ENCODE data around the gene HIVEP3.

HIVEP3 gene

DNA sequence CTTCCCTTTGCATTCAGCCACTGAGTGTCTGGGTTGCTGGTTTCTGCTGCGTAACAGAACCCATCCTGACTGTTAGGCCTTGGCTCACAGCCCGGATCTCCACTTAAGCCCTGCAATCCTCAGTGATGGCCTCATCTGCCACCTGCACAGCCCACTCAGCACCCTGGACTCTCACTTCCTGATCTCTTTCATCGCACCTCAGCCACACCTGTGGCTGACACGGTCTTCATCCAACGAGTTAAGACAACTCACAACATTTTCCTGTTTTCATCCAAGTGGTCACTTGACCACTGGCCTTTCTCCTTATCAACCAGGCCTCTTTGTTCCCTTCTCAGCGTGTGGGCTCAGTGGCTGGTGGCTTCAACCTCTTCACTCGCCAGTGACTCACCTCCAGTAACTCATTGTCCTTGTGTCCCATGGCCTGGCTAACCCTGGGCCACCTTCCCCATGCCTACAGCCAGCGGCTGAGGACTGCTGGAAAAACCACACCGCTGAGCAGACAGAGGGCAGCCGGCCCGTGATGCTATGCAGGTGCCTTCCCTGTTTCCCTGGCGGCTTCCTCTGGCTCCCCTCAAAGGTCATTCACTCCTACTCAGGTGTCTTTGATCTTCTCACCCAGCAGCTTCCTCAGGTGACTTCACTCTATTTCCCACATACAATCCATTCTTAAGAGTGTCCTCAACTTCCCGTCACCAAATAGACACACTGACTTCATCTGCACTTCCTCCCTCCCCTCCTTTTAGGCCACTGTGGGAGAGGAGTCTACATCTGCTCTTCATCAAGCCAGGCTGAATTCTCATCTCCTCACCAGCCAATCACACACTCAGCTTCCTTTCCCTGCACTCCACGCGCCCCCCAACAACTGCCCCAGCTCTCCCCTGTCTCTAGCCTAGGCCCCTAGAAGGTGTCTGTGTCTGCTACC lies 414.3 kb downstream of the HIVEP3 start:
- Histone ChIP-seq H2AK5ac (ENCODE audit: low read length) (peak overlapping the region; percentile 22), H3K36me3 (ENCODE audit: control insufficient read depth, insufficient read depth, low read length) (no peaks in the 10 kb centered on the region), H3K79me1 (ENCODE audit: low read length) (no peaks in the 10 kb centered on the region), H3K9ac (ENCODE audit: low read length) (no peak overlapping the region), H2BK15ac (replicated peaks; ENCODE audit: low read depth) (no peak overlapping the region), H4K5ac (ENCODE audit: low read length) (no peak overlapping the region), H3K79me2 (ENCODE audit: control insufficient read depth, insufficient read depth, low read length) (no peaks in the 10 kb centered on the region), H3K27me3 (ENCODE audit: insufficient read depth, low read length, poor library complexity) (no peaks in the 10 kb centered on the region), H3K4me1 (ENCODE audit: control insufficient read depth, low read depth, low read length) (peaks cover 5% of the 10 kb centered on the region), H2BK120ac (ENCODE audit: low read depth, low read length) (no peak overlapping the region), H3K18ac (ENCODE audit: low read length) (no peak overlapping the region), H3K23ac (ENCODE audit: low read length) (no peak overlapping the region), H3K4ac (ENCODE audit: low read depth, low read length) (no peak overlapping the region), H3K4me3 (ENCODE audit: low read length) (no peak overlapping the region), H2BK5ac (ENCODE audit: low read length) (no peak overlapping the region), H3K4me2 (ENCODE audit: low read length) (no peak overlapping the region), H3K27ac (ENCODE audit: low read depth, low read length) (no peak overlapping the region), H3K56ac (ENCODE audit: low read length) (no peak overlapping the region), H4K8ac (ENCODE audit: low read depth, low read length) (no peak overlapping the region)
- DNase-seq = no peak
- 100% methylated on average over 1 of the region's 15 CpGs for WGBS (ENCODE audit: extremely low coverage, insufficient coverage, low lambda C conversion rate)

DNA sequence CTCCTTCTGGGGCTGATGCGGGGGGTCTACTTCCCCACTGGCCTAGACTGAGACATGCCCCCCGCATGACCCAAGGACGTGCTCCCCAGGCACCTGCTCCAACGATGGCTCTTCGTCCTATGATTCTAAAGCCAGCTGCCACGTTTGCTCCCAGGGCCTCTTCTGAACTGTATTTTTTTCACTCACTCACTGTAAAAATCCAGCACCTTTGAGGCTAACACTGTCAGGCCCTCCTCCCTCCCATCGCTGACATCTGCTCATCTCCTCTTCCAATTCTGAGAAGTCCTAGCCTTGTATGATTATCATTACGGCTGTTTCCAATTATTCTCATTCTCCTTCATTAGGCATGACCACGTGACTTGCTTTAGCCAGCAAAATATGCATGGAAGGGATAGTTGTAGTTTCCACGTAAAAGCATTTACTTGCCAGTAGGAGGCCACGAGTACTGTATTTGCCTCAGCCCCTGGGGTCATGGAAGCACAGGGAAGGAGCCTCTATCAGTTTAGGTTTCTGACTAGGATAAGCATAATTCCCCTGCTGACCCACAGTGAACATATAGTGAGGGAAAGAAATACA lies 415.1 kb downstream of the HIVEP3 start:
- Histone ChIP-seq H3K23ac (ENCODE audit: low read length) (no peak overlapping the region), H2BK5ac (ENCODE audit: low read length) (no peak overlapping the region), H3K4ac (ENCODE audit: low read depth, low read length) (no peak overlapping the region), H3K4me1 (ENCODE audit: control insufficient read depth, low read depth, low read length) (peaks cover 5% of the 10 kb centered on the region), H3K79me1 (ENCODE audit: low read length) (no peaks in the 10 kb centered on the region), H3K27ac (ENCODE audit: low read depth, low read length) (no peak overlapping the region), H2BK120ac (ENCODE audit: low read depth, low read length) (no peak overlapping the region), H3K9ac (ENCODE audit: low read length) (no peak overlapping the region), H3K56ac (ENCODE audit: low read length) (no peak overlapping the region), H3K4me2 (ENCODE audit: low read length) (no peak overlapping the region), H4K5ac (ENCODE audit: low read length) (no peak overlapping the region), H2BK15ac (replicated peaks; ENCODE audit: low read depth) (no peak overlapping the region), H3K18ac (ENCODE audit: low read length) (no peak overlapping the region), H4K8ac (ENCODE audit: low read depth, low read length) (no peak overlapping the region), H3K4me3 (ENCODE audit: low read length) (no peak overlapping the region), H3K27me3 (ENCODE audit: insufficient read depth, low read length, poor library complexity) (no peaks in the 10 kb centered on the region), H2AK5ac (ENCODE audit: low read length) (no peak overlapping the region), H3K79me2 (ENCODE audit: control insufficient read depth, insufficient read depth, low read length) (no peaks in the 10 kb centered on the region), H3K36me3 (ENCODE audit: control insufficient read depth, insufficient read depth, low read length) (no peaks in the 10 kb centered on the region)
- WGBS (ENCODE audit: extremely low coverage, insufficient coverage, low lambda C conversion rate) = no CpG with 5 or more reads among the region's 11 CpGs
- peak; percentile 65 for DNase-seq

DNA sequence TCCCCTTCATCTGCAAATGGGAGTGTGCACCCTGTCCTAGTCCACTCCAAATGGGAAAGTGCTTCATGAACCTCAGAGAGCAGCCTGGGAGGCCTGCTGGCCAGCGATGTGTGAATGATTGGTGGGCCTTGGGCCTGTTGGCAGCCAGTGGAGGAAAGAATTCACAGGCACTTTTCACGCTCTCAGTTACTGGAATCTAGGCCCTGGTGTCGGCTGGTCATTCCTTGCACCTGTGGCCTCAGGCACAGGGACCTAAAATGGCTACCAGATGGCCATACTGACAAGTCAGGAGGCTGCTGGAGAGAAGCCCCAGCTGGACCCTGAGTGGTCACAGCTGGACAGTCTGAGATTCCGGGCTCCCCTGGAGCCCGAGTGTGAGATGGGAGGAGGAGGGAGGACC lies 415.8 kb downstream of the HIVEP3 start:
- Histone ChIP-seq H3K79me2 (ENCODE audit: control insufficient read depth, insufficient read depth, low read length) (no peaks in the 10 kb centered on the region), H2BK5ac (ENCODE audit: low read length) (no peak overlapping the region), H4K8ac (ENCODE audit: low read depth, low read length) (no peak overlapping the region), H3K56ac (ENCODE audit: low read length) (no peak overlapping the region), H3K36me3 (ENCODE audit: control insufficient read depth, insufficient read depth, low read length) (no peaks in the 10 kb centered on the region), H3K27ac (ENCODE audit: low read depth, low read length) (no peak overlapping the region), H3K4me2 (ENCODE audit: low read length) (no peak overlapping the region), H4K5ac (ENCODE audit: low read length) (no peak overlapping the region), H2BK15ac (replicated peaks; ENCODE audit: low read depth) (no peak overlapping the region), H3K18ac (ENCODE audit: low read length) (peak overlapping the region; percentile 23), H2AK5ac (ENCODE audit: low read length) (no peak overlapping the region), H3K27me3 (ENCODE audit: insufficient read depth, low read length, poor library complexity) (no peaks in the 10 kb centered on the region), H3K9ac (ENCODE audit: low read length) (no peak overlapping the region), H2BK120ac (ENCODE audit: low read depth, low read length) (no peak overlapping the region), H3K4me1 (ENCODE audit: control insufficient read depth, low read depth, low read length) (peaks cover 8% of the 10 kb centered on the region), H3K79me1 (ENCODE audit: low read length) (no peaks in the 10 kb centered on the region), H3K4me3 (ENCODE audit: low read length) (no peak overlapping the region), H3K23ac (ENCODE audit: low read length) (no peak overlapping the region), H3K4ac (ENCODE audit: low read depth, low read length) (no peak overlapping the region)
- WGBS (ENCODE audit: extremely low coverage, insufficient coverage, low lambda C conversion rate) = no CpG with 5 or more reads among the region's 5 CpGs
- no peak for DNase-seq

DNA sequence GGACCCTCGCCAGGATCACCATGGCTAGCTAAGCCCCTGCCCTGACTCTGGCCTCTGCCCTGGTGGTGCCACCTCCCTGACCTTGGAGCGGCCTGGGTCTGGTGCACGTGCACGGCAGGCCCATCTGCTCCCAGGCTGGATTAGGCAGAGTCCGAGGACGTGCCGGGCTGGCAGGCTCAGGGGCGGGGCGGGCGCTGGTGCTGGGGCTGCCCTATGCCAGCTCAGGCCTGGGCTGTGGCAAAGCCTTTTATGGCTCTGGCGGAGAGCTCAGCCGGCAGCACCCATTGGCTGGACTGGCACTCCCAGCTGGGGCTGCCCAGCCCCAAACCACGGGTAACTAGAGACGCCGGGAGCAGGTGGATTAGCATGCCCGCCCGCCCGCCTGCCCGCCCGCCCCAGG lies 417.1 kb downstream of the HIVEP3 start:
- H3K18ac ChIP-seq (ENCODE audit: low read length) = peak overlapping the region; percentile 7
- H3K9ac ChIP-seq (ENCODE audit: low read length) = no peak overlapping the region
- H3K4me2 ChIP-seq (ENCODE audit: low read length) = no peak overlapping the region
- peak overlapping the region; percentile 66 for H3K4ac ChIP-seq (ENCODE audit: low read depth, low read length)
- H3K4me3 ChIP-seq (ENCODE audit: low read length) = no peak overlapping the region
- H3K79me2 ChIP-seq (ENCODE audit: control insufficient read depth, insufficient read depth, low read length) = no peaks in the 10 kb centered on the region
- peak overlapping the region; percentile 11 for H3K56ac ChIP-seq (ENCODE audit: low read length)
- H2BK15ac ChIP-seq (replicated peaks; ENCODE audit: low read depth) = no peak overlapping the region
- H2AK5ac ChIP-seq (ENCODE audit: low read length) = no peak overlapping the region
- no peaks in the 10 kb centered on the region for H3K36me3 ChIP-seq (ENCODE audit: control insufficient read depth, insufficient read depth, low read length)
- H4K8ac ChIP-seq (ENCODE audit: low read depth, low read length) = no peak overlapping the region
- no CpG with 5 or more reads among the region's 20 CpGs for WGBS (ENCODE audit: extremely low coverage, insufficient coverage, low lambda C conversion rate)
- no peak for DNase-seq
- peaks cover 8% of the 10 kb centered on the region for H3K4me1 ChIP-seq (ENCODE audit: control insufficient read depth, low read depth, low read length)
- H3K79me1 ChIP-seq (ENCODE audit: low read length) = no peaks in the 10 kb centered on the region
- H2BK5ac ChIP-seq (ENCODE audit: low read length) = no peak overlapping the region
- no peaks in the 10 kb centered on the region for H3K27me3 ChIP-seq (ENCODE audit: insufficient read depth, low read length, poor library complexity)
- no peak overlapping the region for H3K23ac ChIP-seq (ENCODE audit: low read length)
- H4K5ac ChIP-seq (ENCODE audit: low read length) = no peak overlapping the region
- no peak overlapping the region for H2BK120ac ChIP-seq (ENCODE audit: low read depth, low read length)
- H3K27ac ChIP-seq (ENCODE audit: low read depth, low read length) = no peak overlapping the region

- H3K36me3 ChIP-seq (ENCODE audit: control insufficient read depth, insufficient read depth, low read length) = no peaks in the 10 kb centered on the region
- no peak overlapping the region for H2BK15ac ChIP-seq (replicated peaks; ENCODE audit: low read depth)
- no peak overlapping the region for H4K5ac ChIP-seq (ENCODE audit: low read length)
- peak overlapping the region; percentile 62 for H3K18ac ChIP-seq (ENCODE audit: low read length)
- H2BK5ac ChIP-seq (ENCODE audit: low read length) = peak overlapping the region; percentile 29
- H3K27me3 ChIP-seq (ENCODE audit: insufficient read depth, low read length, poor library complexity) = no peaks in the 10 kb centered on the region
- H3K4ac ChIP-seq (ENCODE audit: low read depth, low read length) = peak overlapping the region; percentile 76
- peak overlapping the region; percentile 23 for H2BK120ac ChIP-seq (ENCODE audit: low read depth, low read length)
- H3K9ac ChIP-seq (ENCODE audit: low read length) = no peak overlapping the region
- peak overlapping the region; percentile 41 for H3K27ac ChIP-seq (ENCODE audit: low read depth, low read length)
- peaks cover 8% of the 10 kb centered on the region for H3K4me1 ChIP-seq (ENCODE audit: control insufficient read depth, low read depth, low read length)
- no CpG with 5 or more reads among the region's 7 CpGs for WGBS (ENCODE audit: extremely low coverage, insufficient coverage, low lambda C conversion rate)
- no peak overlapping the region for H2AK5ac ChIP-seq (ENCODE audit: low read length)
- no peak overlapping the region for H4K8ac ChIP-seq (ENCODE audit: low read depth, low read length)
- no peak overlapping the region for H3K4me3 ChIP-seq (ENCODE audit: low read length)
- no peaks in the 10 kb centered on the region for H3K79me2 ChIP-seq (ENCODE audit: control insufficient read depth, insufficient read depth, low read length)
- peak; percentile 98 for DNase-seq
- peak overlapping the region; percentile 57 for H3K56ac ChIP-seq (ENCODE audit: low read length)
- H3K4me2 ChIP-seq (ENCODE audit: low read length) = no peak overlapping the region
- no peak overlapping the region for H3K23ac ChIP-seq (ENCODE audit: low read length)
- H3K79me1 ChIP-seq (ENCODE audit: low read length) = no peaks in the 10 kb centered on the region
These were observed 417.8 kb downstream of the HIVEP3 start for GRCh38 chr1:41500781-41501518.
